H1 (cell line): ENCODE measurements around the gene PAX8.

Experiments used
- CTCF ChIP-seq, 3 experiments: IDR thresholded peaks; 1 replicate in 2 of 3; 2 replicates in 1 of 3; pipeline versions ENCODE4 v1.5.1 to v1.6.1; 2011; ENCODE audit warnings: low read length in 3 of 3, mild to moderate bottlenecking in 3 of 3, inconsistent platforms in 2 of 3, low read depth in 1 of 3, moderate library complexity in 1 of 3; ENCODE audit not compliant: insufficient read depth in 1 of 3; ENCODE audit errors: control extremely low read depth in 1 of 3
- EZH2 ChIP-seq: fragments of 200-600 bp; sonication (generic); IDR thresholded peaks from 2 replicates; pipeline ENCODE4 v1.7.1; 2012; ENCODE audit warnings: low read depth, mild to moderate bottlenecking, moderate library complexity, low read length, inconsistent platforms; ENCODE audit not compliant: severe bottlenecking
- KDM4A ChIP-seq: IDR thresholded peaks from one replicate; pipeline ENCODE4 v1.7.1; 2012; ENCODE audit warnings: low read depth, mild to moderate bottlenecking, moderate library complexity, low read length, inconsistent platforms; ENCODE audit not compliant: severe bottlenecking

GRCh38 chr2:113203901-113204519 is 74.7 kb downstream of the PAX8 start:
- TF ChIP-seq EZH2 (no peak), CTCF (IDR thresholded peaks at IDR 0.05; ENCODE audit: control extremely low read depth in 1 of 3, insufficient read depth in 1 of 3, low read depth in 1 of 3, low read length in 3 of 3) (peak; percentile 92 to 98 (median 93)), KDM4A (no peak)
